GM10248 (cell line): Measurements from ENCODE around the gene SENP1.

Experiments used
- CTCF ChIA-PET: fragments of 300-600 bp; sonication (Branson Sonifier 250); formaldehyde crosslinking; extraction: SDS; loops from one replicate; lab custom pipeline; 2021; ENCODE audit warnings: antibody characterized with exemption; lab: Yijun Ruan, JAX
- POLR2A ChIA-PET: fragments of 350-650 bp; sonication (Branson Sonifier 250); formaldehyde crosslinking; extraction: SDS; loops from one replicate; lab custom pipeline; 2020; ENCODE audit warnings: antibody characterized with exemption; lab: Yijun Ruan, JAX
- DNase-seq: peaks from one replicate; pipeline ENCODE4 v3.0.0; 2012; ENCODE audit errors: extremely low spot score
- TF ChIP-seq, protein P1 (sequence below): IDR thresholded peaks from 2 replicates; pipeline ENCODE4 v1.5.1; 2012; ENCODE audit warnings: mild to moderate bottlenecking, low read depth; ENCODE audit errors: extremely low read depth, missing control alignments, control extremely low read depth

Gene SENP1

DNA sequence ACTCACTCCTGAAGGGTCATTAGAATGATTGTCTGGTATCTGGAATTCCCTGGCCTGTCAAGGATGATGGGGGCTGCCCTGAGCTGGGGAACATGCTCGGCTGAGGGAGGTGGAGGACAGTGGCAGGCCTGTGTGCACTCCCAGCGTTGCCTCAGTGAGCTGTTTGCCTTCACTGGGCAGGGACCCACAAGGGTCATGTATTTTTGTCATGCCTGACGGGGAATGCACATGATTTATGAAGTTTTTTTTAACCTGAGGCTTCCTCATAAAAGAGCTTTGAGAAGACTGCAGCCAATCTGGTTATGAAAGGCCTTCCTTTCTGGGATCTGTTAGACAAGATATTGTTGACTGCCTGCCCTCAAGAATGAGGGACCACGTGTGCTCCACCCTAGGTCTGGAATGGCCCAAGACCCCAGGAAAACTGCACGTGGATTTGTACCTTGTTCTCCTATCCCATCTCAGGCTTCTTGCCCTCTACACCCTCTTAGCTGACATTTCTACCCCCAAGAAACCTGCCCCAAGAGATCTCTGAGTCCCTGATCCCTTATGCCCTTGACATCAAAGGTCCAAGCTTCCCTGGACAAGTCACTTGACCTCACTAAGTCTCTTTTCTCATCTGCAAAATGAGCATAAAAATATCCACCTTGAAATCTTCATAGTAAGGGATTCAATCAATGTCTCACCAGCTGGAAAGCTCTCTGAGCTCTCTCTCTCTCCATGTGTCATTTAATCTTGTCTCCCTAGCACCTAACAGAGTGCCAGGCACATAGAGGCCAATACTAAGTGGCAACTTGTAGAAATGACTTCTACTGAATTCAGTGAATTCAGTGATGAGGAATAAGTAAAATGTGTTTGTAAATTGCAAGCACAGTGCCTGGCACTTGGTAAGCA is 77.1 kb downstream of the SENP1 start:
- ChIA-PET CTCF (interaction anchor here (1.4 kb wide), 1 partner anchor 161 kb away, joined by 3 read pairs; no protein-coding TSS in a partner anchor), POLR2A (no interaction called here)
- TF ChIP-seq, protein P1, sequence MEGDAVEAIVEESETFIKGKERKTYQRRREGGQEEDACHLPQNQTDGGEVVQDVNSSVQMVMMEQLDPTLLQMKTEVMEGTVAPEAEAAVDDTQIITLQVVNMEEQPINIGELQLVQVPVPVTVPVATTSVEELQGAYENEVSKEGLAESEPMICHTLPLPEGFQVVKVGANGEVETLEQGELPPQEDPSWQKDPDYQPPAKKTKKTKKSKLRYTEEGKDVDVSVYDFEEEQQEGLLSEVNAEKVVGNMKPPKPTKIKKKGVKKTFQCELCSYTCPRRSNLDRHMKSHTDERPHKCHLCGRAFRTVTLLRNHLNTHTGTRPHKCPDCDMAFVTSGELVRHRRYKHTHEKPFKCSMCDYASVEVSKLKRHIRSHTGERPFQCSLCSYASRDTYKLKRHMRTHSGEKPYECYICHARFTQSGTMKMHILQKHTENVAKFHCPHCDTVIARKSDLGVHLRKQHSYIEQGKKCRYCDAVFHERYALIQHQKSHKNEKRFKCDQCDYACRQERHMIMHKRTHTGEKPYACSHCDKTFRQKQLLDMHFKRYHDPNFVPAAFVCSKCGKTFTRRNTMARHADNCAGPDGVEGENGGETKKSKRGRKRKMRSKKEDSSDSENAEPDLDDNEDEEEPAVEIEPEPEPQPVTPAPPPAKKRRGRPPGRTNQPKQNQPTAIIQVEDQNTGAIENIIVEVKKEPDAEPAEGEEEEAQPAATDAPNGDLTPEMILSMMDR = no peak
- no peak for DNase-seq

DNA sequence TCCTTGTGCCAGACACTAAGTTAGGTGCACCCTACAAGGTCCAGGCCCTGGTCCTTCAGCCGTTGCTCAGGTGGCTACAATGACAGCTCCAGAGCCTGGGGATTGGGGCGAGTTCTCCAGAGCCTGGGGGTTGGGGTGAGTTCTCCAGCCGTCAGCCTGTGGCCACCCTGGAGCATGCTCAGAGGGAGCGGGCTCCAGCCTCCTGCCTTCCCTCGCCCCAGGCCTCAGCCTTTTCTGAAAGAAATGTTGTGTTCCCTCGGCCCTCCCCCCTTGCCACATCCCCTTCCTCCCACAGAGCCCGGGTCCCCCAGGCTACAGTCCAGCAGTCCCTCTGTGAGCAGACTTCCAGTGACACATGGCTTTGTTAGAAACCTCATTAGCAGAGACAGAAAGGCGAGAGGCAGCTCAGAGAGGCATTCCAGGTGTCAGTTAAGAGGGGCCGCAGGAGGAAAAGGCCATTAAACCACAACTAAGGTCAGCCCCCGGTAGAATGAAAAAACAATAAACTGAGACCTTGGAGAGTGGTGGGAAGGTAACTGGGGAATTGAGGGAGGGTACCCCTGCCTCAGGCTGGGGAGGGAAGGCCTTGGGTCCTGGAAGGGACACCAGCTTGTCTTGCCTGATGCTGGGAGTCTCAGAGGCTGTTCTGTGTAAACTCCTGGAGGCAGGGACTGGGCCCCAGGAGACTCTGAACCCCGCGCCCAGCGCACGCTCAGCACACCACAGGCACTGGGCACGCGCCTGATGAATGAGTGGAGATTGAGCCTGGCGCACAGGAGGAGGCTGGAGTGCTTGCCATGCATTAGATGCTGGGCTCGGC is 78.5 kb downstream of the SENP1 start:
- TF ChIP-seq, protein P1 = no peak
- no peak for DNase-seq
- CTCF ChIA-PET = interaction anchor here (1.4 kb wide), 2 partner anchors 10 to 163 kb away, joined by 3 to 4 read pairs; no protein-coding TSS in a partner anchor

DNA sequence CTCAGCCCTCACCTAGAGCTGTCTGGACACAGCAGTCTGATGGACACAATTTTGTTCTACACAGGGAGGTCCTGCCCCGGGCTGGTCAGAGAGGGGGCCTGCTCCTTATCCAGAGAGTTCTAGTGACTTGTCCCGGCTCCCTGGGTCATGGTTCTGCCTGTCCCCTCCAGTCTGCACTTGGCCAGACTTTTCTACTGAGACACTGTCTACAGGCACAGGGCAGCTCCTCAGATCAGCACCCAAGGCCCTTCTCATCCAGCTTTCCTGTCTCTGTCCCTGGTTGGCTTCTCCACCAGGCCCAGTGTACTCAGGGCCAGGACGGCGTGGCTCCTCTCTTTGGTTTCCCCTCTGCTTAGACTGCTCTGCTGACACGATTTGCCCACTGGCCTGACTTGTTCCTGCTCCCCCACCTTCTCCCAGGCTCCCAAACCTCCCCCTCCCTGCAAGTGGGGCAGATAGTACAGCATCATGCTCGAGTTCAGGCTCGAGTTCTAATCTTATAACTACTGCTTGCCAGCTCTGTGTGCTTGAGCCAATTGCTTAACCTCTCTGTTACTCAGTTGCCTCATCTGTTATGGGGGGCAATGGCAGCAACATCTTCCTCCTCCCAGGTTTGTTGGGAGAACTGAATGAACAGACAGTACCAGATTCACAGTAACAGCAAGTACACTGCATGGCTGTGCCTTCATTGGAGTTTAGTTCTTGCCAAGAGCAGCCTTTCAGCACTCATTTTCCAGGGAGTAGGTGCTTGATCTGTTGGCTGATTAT is 79.6 kb downstream of the SENP1 start:
- TF ChIP-seq, protein P1 = no peak
- ChIA-PET POLR2A (no interaction called here), CTCF (interaction anchor here (1.4 kb wide), 1 partner anchor 9 kb away, joined by 4 read pairs; no protein-coding TSS in a partner anchor)
- DNase-seq = no peak

More for the DNA sequence above, 78.5 kb downstream of the SENP1 start:
- POLR2A ChIA-PET = no interaction called here

DNA sequence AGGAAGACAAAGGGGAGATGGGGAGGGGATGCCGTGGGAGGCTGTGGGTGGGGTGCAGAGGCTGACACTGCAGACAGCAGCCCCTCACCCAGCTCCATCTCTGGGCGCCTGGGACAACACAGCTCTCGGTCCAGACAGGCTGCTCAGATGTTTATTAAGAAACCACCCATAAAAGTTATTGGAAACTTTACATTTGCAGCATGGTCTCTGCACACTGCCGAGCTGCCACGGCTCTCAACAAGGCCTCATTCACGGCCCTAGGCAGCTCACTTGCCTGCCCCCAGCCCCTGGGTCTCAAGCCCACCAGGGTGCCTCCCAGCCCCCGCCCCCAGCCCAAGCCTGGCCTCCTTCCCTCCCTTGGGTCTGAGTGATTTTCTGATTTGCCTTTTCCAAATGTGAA is 80.6 kb downstream of the SENP1 start:
- TF ChIP-seq, protein P1 = no peak
- DNase-seq = no peak
- CTCF ChIA-PET = no interaction called here
- POLR2A ChIA-PET = no interaction called here

DNA sequence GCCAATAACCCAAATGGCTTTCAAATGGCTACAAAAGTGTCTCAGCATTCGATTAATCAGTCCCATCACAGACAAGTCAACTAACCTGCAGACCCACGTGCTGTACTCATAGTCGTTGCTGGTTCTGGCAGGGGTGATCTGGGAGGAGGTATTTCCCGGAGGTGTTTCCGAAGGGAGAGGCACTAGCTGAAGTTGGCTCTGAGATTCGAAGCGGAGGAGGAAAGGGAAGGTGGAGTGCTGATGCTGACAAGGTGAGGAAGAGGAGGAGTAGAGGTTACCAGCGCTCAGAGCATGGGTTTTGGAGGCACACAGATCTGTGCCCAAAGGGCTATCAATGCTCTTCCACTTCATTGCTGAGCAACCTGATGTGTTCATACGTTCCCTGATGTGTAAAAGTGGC is 81.1 kb downstream of the SENP1 start:
- no peak for DNase-seq
- TF ChIP-seq, protein P1 = no peak
- CTCF ChIA-PET = no interaction called here
- POLR2A ChIA-PET = no interaction called here

DNA sequence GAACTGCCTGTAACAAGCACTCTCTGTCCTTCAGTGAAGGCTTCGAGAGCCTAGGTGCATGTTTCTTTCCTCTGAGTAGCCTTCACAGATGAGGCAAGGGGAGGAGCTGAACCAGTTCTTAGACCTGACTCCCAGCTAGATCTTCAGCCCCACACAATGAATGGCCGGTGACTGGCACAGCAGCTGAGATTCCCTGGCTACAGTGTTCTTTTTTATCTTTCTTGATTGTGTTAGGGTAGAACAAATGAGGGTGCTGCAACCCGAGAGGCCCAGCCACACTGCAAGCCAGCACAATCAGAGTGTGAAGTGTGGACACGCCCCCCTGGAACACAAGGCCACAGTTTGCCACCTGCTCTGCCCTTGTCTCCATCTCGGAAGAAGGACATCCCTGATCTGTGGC is 82.5 kb downstream of the SENP1 start:
- TF ChIP-seq, protein P1 = no peak
- CTCF ChIA-PET = interaction anchor here (1.0 kb wide), 1 partner anchor 32 kb away, joined by 3 read pairs; no protein-coding TSS in a partner anchor
- no peak for DNase-seq
- POLR2A ChIA-PET = no interaction called here
